Smooth muscle cell of the brain vasculature (primary cell): ENCODE measurements around the gene PXK.
"Not testable (repeated sequence)": the region's sequence is repeated elsewhere in the genome, so short reads cannot be mapped to it uniquely, and the experiment has no call there.

Experiments used
- DNase-seq: peaks from one replicate; pipeline ENCODE4 v3.0.0-alpha.2; 2012; ENCODE audit warnings: low read depth, low spot score

PXK gene

GRCh38 chr3:58323529-58324390, 8.9 kb upstream of the PXK start:
- DNase-seq: no peak

GRCh38 chr3:58324391-58325390, 8.0 kb upstream of the PXK start:
- DNase-seq: no peak

- DNase-seq: no peak
These were observed 7.1 kb upstream of the PXK start for GRCh38 chr3:58325525-58325992.

GRCh38 chr3:58326267-58326900, 6.3 kb upstream of the PXK start:
- DNase-seq: no peak

GRCh38 chr3:58329150-58329921, 3.4 kb upstream of the PXK start:
- no peak for DNase-seq

GRCh38 chr3:58329922-58330413, 2.7 kb upstream of the PXK start:
- DNase-seq: no peak

- DNase-seq: no peak
These were observed 1.0 kb upstream of the PXK start for GRCh38 chr3:58331593-58332152.

GRCh38 chr3:58333206-58334012, 717 bp downstream of the PXK start:
- no peak for DNase-seq

- no peak for DNase-seq
These were observed 1.3 kb downstream of the PXK start for GRCh38 chr3:58334013-58334321.

- DNase-seq: no peak
These were observed 1.8 kb downstream of the PXK start for GRCh38 chr3:58334506-58334884.

GRCh38 chr3:58335652-58335947, 2.9 kb downstream of the PXK start:
- DNase-seq: no peak

GRCh38 chr3:58336135-58336882, 3.6 kb downstream of the PXK start:
- no peak for DNase-seq

- no peak for DNase-seq
These were observed 4.5 kb downstream of the PXK start for GRCh38 chr3:58337190-58337589.

- not testable (repeated sequence) for DNase-seq
These were observed 6.5 kb downstream of the PXK start for GRCh38 chr3:58339146-58339545.

GRCh38 chr3:58340594-58341244, 8.0 kb downstream of the PXK start:
- DNase-seq: no peak

GRCh38 chr3:58341376-58341775, 8.7 kb downstream of the PXK start:
- DNase-seq: no peak

- DNase-seq: no peak
These were observed 10.0 kb downstream of the PXK start for GRCh38 chr3:58342676-58343075.

GRCh38 chr3:58345457-58345856, 12.8 kb downstream of the PXK start:
- DNase-seq: no peak

- DNase-seq: no peak
These were observed 13.7 kb downstream of the PXK start for GRCh38 chr3:58346368-58346767.
